SW480 (cell line): Measurements from ENCODE around the gene FSTL3.
"Not testable (repeated sequence)": the region's sequence is repeated elsewhere in the genome, so short reads cannot be mapped to it uniquely, and the experiment has no call there.

ENCODE experiments used
- DNase-seq: peaks from one replicate; pipeline ENCODE4 v3.0.0-alpha.2; 2016; ENCODE audit warnings: low spot score

FSTL3 gene

GRCh38 chr19:676339-677105 is at the start of gene FSTL3:
FSTL3 (plus strand) TSS chr19:676392; CDS start chr19:676424, 32 bp downstream.
- peak; percentile 21 for DNase-seq

GRCh38 chr19:626566-626965 is 49.6 kb upstream of the FSTL3 start:
- DNase-seq = not testable (repeated sequence)

GRCh38 chr19:628168-628567 is 48.0 kb upstream of the FSTL3 start:
- no peak for DNase-seq

- not testable (repeated sequence) for DNase-seq
Measured at GRCh38 chr19:629515-629914, 46.7 kb upstream of the FSTL3 start.

GRCh38 chr19:629961-630714 is 46.1 kb upstream of the FSTL3 start:
- DNase-seq = no peak

GRCh38 chr19:632579-633067 is 43.6 kb upstream of the FSTL3 start:
- peak; percentile 16 for DNase-seq

GRCh38 chr19:633068-633785 is 43.0 kb upstream of the FSTL3 start, which contains the start of gene POLRMT:
POLRMT (minus strand) TSS chr19:633537; CDS start chr19:633512, 25 bp downstream.
- DNase-seq = peak; percentile 93

GRCh38 chr19:633786-634639 is 42.2 kb upstream of the FSTL3 start:
- no peak for DNase-seq

GRCh38 chr19:634975-635652 is 41.1 kb upstream of the FSTL3 start:
- DNase-seq = no peak

GRCh38 chr19:638906-639252 is 37.3 kb upstream of the FSTL3 start:
- DNase-seq = no peak

- DNase-seq = peak; percentile 67
Measured at GRCh38 chr19:639253-640160, 36.7 kb upstream of the FSTL3 start, which contains the start of gene FGF22. FGF22 (plus strand) TSS chr19:639879; CDS start chr19:639926, 47 bp downstream.

GRCh38 chr19:640161-640558 is 36.0 kb upstream of the FSTL3 start:
- no peak for DNase-seq

- DNase-seq = no peak
Measured at GRCh38 chr19:640606-641189, 35.5 kb upstream of the FSTL3 start.

GRCh38 chr19:641702-642101 is 34.5 kb upstream of the FSTL3 start:
- DNase-seq = no peak

- DNase-seq = no peak
Measured at GRCh38 chr19:642767-643727, 33.1 kb upstream of the FSTL3 start.

- DNase-seq = no peak
Measured at GRCh38 chr19:643736-644135, 32.5 kb upstream of the FSTL3 start.

GRCh38 chr19:644363-644762 is 31.8 kb upstream of the FSTL3 start:
- DNase-seq = no peak

GRCh38 chr19:644789-645188 is 31.4 kb upstream of the FSTL3 start:
- no peak for DNase-seq
